Stimulated activated CD4-positive, alpha-beta T cell treated with anti-CD3 and anti-CD28 coated beads, Interleukin-15, amount 100 ng/mL, for 24 hours (primary cell): ENCODE measurements around the gene DELE1.

Experiments used
- DNase-seq: peaks from one replicate; pipeline ENCODE4 v3.0.0-alpha.2; 2020

DELE1 gene

DNA sequence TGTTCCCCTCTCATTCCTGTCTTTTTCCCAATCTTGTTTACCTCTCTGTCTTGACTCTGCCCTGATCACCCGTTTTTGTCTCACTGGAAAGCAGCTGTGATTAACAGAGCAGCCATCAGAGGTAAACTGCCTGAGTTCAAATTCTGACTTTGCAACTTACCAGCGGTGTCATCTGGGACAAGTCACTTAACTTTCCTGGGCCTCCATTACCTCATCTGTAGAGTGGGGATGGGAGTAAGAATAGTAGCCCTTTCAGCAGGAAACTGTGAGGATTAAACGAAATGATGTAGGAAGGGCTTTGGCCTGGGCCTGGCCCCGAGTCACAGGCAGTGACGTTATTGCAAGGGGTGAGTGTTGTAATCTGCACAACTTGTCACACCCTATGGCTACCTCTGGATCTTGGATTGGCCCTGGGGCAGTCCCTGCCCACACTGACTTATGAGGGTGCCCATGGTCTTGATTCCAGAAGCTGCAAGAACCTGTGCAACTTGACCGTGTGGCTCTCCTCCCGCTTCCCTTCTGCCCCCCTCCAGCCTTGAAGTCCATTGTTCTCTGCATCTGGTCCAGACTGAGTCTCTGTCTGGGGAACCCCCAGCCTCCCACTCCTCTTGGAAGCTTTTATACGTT is 35.0 kb downstream of the DELE1 start:
- DNase-seq = peak; percentile 38

DNA sequence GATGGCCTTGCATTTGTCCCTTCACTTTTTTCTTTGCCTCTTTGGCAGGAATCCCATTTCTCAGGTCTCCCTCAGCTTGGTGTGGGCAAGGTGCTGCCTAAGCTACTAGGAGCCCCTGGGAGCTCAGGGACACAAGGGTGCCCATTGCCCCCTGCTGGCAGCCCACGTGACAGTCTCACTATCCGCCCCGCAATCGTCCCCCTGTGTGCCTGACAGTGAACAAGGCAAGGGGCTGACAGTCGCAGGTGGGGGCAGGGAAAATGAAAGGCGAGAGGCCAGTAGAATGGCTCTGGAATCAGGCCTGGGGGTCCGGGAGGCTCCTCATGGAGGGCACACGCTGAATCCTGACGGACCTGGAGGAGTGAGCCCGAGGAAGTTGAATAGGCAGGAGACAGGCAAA is 36.3 kb downstream of the DELE1 start:
- DNase-seq = peak; percentile 47

DNA sequence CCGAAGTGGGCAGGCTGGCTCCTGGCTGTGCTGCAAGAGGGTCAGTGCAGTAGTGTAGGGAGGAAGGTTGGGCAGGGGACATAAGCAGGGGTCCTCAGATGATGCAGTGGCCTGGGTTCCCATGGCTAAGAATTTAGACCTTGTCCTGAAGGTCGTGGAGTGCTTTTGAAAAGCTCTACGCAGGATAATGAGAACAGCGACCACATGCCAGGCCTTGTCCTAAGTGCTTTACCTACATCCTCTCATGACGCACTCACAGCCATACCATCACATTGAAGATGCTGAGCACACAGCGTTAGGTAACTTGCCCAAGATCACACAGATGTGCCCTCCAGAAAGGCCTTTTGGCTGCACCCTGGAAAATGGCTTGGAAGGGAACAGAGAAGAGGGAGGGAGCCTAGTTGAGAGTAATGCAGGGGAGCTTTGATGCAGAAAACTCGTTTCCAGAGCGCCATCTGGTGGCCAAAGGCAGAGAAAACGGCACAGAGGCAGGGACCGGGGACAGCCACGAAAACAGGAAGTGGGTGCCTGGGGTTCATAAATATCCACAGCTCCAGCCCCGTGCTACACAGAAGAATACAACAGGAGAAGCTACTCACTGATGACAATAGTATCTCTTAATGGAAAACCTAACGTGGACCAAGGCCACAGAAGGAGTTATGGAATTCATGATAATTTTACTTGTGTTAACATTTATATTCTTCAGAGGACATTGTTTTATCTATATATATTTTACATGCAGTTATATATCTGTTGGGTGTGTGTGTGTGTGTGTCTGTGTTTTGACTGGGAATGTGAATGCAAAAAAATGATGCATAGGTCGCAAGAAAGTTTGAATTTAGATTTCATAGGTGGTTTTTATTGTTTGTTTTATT is 37.0 kb downstream of the DELE1 start:
- peak; percentile 92 for DNase-seq

DNA sequence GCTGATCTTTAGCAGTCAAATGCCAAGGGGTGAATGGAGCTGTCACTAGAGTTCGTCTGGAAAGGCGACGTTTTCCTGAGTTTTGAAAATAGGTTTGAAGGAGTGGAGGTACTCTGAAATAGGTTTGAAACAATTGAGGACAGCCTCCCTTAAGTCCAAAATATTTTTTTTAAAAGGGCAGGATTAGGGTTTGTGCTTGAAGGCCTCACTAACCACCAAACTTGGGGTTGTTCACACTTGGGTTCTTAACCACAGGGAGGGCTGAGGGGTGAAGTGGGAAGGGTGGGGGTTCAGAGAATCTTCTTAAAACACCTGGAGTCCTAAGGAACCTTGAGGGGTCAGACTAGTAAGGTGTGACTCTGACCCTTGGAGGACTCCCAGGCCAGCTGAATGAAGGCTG is 37.8 kb downstream of the DELE1 start:
- DNase-seq = no peak

DNA sequence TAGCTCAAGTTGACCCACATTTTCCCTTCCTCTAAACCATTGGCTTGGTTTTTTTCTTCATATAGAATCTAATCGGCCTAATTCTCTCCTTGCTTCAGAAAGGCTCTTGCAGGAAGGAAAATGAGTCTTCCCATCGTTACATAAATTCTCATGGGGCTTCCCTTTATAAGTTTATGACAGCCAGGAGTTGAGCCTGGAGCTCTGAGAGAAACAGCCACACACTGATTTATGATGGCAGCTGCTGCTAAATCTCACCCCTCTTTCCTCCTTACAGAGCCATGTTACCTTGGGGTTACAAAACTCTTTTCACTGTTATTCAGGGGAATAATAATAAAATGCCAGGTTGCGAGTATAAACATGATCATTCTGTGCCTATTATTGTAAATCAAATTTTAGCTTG is 40.0 kb downstream of the DELE1 start:
- DNase-seq = no peak

GRCh38 chr5:141965071-141965470 is 41.4 kb downstream of the DELE1 start:
- DNase-seq = no peak

DNA sequence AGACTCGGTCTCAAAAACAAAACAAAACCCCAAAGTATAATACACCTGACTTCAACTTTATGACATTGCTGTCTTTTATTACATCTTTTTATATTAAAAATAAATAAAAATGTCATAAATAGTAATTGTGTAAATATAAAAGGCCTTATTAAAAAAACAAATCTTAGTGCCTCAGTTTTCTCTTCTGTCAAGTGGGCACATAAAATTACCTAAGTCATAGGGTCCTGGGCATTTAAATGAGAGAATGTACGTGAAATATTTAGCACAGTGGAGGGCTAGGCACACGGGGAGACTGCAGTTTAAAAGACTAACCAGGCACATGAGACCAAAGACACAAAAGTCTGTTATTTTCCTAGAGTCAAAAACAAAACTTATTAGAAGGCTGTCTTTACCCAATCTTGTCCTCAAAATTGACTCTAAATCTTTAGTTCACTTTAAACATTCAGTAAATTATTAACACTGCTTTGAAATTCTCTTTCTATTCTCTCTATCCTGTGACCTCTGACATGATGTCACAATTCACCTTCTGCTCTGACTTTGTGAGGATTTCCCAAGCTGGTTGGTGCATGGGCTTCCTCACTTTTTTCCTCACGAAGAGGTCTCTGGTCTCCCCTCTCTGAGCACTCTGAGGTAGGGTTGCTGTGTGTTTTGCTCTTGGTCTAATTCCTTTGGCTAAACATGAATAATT is 42.7 kb downstream of the DELE1 start:
- no peak for DNase-seq

GRCh38 chr5:141966963-141967333 is 43.3 kb downstream of the DELE1 start:
- no peak for DNase-seq

- peak; percentile 96 for DNase-seq
Measured at GRCh38 chr5:141968914-141969608, 45.4 kb downstream of the DELE1 start, which contains the start of gene RNF14. RNF14 (plus strand) TSS chr5:141969105; CDS start chr5:141973589, 4,484 bp downstream.

GRCh38 chr5:141969783-141970771 is 46.4 kb downstream of the DELE1 start:
- DNase-seq = no peak

DNA sequence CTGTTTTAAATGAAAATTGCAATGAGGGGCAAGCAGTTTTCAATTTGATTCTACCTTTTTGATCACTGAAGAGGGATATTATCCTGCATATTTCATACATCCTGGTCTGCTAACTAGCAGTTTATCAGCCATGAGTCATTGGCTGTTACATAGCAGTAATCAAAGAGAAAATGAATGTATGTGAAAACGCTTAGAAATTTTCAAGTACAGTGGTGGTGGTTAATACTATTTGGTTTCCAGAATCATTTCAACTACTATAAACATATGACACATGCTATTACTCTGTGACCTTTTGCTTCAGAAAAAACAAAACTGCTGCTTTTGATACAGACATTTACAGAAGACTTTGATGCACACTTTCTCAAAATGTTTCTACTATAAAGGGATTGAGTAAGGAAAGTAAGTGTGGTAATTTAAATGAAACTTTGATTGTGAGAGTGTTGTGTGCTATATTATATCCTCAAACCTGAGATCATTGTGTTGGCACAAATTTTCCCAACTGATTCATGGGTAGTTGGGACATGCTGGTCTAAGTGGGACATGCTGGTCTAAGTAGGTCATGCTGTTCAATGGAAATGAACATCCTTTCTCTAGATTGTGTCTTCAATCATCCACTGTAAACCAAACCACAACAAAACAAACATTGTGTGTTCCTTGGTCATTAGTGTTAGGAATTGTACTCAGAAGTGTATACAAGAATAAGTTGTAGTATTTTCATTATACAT is 50.4 kb downstream of the DELE1 start:
- no peak for DNase-seq

DNA sequence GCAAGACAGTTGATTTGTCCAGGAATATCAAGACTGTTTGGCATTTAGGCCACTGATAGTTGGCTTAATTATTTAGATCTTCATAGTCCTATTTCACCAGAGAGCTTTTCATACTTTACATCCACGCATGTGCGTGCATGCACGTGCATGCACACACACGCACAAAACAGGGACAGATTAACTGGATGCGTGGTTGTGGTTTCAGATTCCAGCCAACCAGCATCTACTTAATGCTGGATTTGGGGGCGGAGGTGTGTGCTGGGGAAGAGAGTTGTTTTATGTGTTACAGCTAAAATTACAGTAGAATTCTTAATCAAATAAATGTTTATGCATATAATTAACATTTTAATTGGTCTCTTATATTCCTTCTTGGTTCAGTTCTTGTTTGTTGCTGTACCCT is 52.5 kb downstream of the DELE1 start:
- no peak for DNase-seq

DNA sequence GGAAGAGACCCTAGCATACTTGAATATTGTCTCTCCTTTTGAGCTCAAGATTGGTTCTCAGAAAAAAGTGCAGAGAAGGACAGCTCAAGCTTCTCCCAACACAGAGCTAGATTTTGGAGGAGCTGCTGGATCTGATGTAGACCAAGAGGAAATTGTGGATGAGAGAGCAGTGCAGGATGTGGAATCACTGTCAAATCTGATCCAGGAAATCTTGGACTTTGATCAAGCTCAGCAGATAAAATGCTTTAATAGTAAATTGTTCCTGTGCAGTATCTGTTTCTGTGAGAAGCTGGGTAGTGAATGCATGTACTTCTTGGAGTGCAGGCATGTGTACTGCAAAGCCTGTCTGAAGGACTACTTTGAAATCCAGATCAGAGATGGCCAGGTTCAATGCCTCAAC is 54.7 kb downstream of the DELE1 start:
- no peak for DNase-seq

DNA sequence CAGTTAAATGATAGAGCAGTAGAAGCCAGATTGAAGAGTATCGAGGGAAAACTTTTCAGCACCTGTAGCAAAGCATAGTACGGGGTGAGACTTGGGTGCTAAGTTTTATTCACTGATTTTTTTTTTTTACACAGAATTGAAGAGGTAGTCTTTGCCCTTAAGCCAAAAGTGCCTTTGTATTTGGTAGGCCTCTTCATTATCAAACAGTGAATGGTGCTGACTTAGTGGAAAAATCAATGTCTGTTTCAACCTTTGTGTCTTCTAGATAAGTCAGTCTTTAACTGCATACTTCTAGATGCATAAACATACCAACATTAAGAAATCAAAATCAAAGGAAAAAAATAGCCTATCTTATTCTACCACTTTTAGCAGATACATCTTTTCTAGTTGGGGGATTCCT is 59.0 kb downstream of the DELE1 start:
- DNase-seq = no peak

- DNase-seq = no peak
Measured at GRCh38 chr5:141986072-141986471, 62.4 kb downstream of the DELE1 start.

GRCh38 chr5:141989720-141990119 is 66.0 kb downstream of the DELE1 start:
- DNase-seq = no peak
